GM12878 (cell line): Measurements from ENCODE around the gene PPP1R14B. TPM values are rescaled to one million over a fixed set of nuclear protein-coding genes. Genes with fewer than 3 reads are reported as not detected.

Experiments
- ATF7 ChIP-seq: fragments of 450-650 bp; IDR thresholded peaks from 2 replicates; pipeline ENCODE4 v1.6.1; 2016; ENCODE audit warnings: low read depth, mild to moderate bottlenecking
- BHLHE40 ChIP-seq, 2 experiments: fragments of 450-650 bp in 1 of 2; IDR thresholded peaks; 2 replicates each; pipeline ENCODE4 v1.6.1; 2011 to 2017; ENCODE audit warnings: low read depth in 2 of 2, borderline replicate concordance in 1 of 2, improper control_type of control experiment in 1 of 2, low read length in 1 of 2, mild to moderate bottlenecking in 1 of 2
- BRCA1 ChIP-seq: IDR thresholded peaks from 2 replicates; pipeline ENCODE4 v1.6.1; 2011; ENCODE audit warnings: low read depth, low read length, improper control_type of control experiment
- CBX3 ChIP-seq: fragments of 200-600 bp; sonication (generic); IDR thresholded peaks from 2 replicates; pipeline ENCODE4 v1.6.1; 2016; ENCODE audit warnings: low read depth, borderline replicate concordance
- CREB1 ChIP-seq: IDR thresholded peaks from 2 replicates; pipeline ENCODE4 v1.6.1; 2012; ENCODE audit warnings: low read depth, mild to moderate bottlenecking, inconsistent platforms
- CREM ChIP-seq: IDR thresholded peaks from 2 replicates; pipeline ENCODE4 v1.6.1; 2014; ENCODE audit warnings: antibody characterized with exemption, low read depth
- HDAC6 ChIP-seq: fragments of 200-600 bp; sonication (generic); IDR thresholded peaks from one replicate; pipeline ENCODE4 v1.8.0; 2017; ENCODE audit warnings: antibody characterized with exemption; ENCODE audit not compliant: unreplicated experiment
- HDGF ChIP-seq: fragments of 450-650 bp; IDR thresholded peaks from 2 replicates; pipeline ENCODE4 v1.6.1; 2016; ENCODE audit warnings: antibody characterized with exemption
- LARP7 ChIP-seq: fragments of 450-650 bp; IDR thresholded peaks from 2 replicates; pipeline ENCODE4 v1.6.1; 2017; ENCODE audit warnings: mild to moderate bottlenecking
- MEF2A ChIP-seq: IDR thresholded peaks from 2 replicates; pipeline ENCODE4 v1.6.1; 2011; ENCODE audit warnings: low read depth, mild to moderate bottlenecking, low read length, moderate library complexity; ENCODE audit not compliant: insufficient read depth
- NFYB ChIP-seq: IDR thresholded peaks from 2 replicates; pipeline ENCODE4 v1.6.1; 2011; ENCODE audit warnings: low read depth, mild to moderate bottlenecking, low read length, improper control_type of control experiment, moderate library complexity; ENCODE audit not compliant: insufficient read depth
- NR2C1 ChIP-seq: fragments of 450-650 bp; IDR thresholded peaks from 2 replicates; pipeline ENCODE4 v1.6.1; 2017; ENCODE audit warnings: antibody characterized with exemption, mild to moderate bottlenecking, moderate library complexity
- PAX5 ChIP-seq: IDR thresholded peaks from 2 replicates; pipeline ENCODE4 v1.6.1; 2011; ENCODE audit warnings: low read depth, low read length, borderline replicate concordance
- POLR2AphosphoS5 ChIP-seq: IDR thresholded peaks from 2 replicates; pipeline ENCODE4 v1.6.1; 2011; ENCODE audit warnings: mild to moderate bottlenecking, low read length, inconsistent platforms
- RBBP5 ChIP-seq: fragments of 200-600 bp; sonication (generic); conservative IDR thresholded peaks from 2 replicates; pipeline ENCODE4 v1.6.1; 2016
- RUNX3 ChIP-seq: IDR thresholded peaks from 2 replicates; pipeline ENCODE4 v1.6.1; 2012; ENCODE audit warnings: low read length, inconsistent platforms
- SIN3A ChIP-seq: IDR thresholded peaks from 2 replicates; pipeline ENCODE4 v1.6.1; 2012; ENCODE audit warnings: low read depth, low read length, improper control_type of control experiment
- SP1 ChIP-seq: IDR thresholded peaks from one replicate; pipeline ENCODE4 v1.6.1; 2011; ENCODE audit warnings: low read depth, low read length
- polyA plus RNA-seq, 11 experiments: library from polyadenylated mRNA; depleted of rRNA in 4 of 11; unstranded in 6 of 11; stranded (reverse) in 5 of 11; fragments of >200 nt; fragmentation: Nextera tagmentation in 4 of 11; fragmentation: Illumina TruSeq in 1 of 11; extraction: Ambion mirVana in 4 of 11; extraction: Trizol in 1 of 11; gene quantifications; 1 replicate in 1 of 11; 2 replicates in 10 of 11; pipeline versions ENCODE4 v1.2.1 to v1.2.3, GENCODE V29; 2011 to 2016; ENCODE audit warnings: inconsistent platforms in 2 of 11, missing spikeins in 2 of 11, low read depth in 1 of 11
- total RNA-seq, 4 experiments: library from RNA; depleted of rRNA in 3 of 4; stranded (reverse); fragments of >200 nt in 3 of 4; fragmentation: Illumina TruSeq in 1 of 4; extraction: Trizol in 1 of 4; gene quantifications; 2 replicates each; pipeline versions ENCODE4 v1.2.1 to v1.2.3, GENCODE V29; 2013 to 2021
- TF ChIP-seq, protein P1 (sequence below): fragments of 450-650 bp; IDR thresholded peaks from 2 replicates; pipeline ENCODE4 v1.6.1; 2017; ENCODE audit warnings: borderline replicate concordance
- TF ChIP-seq, protein P2 (sequence below): IDR thresholded peaks from 2 replicates; pipeline ENCODE4 v1.6.1; 2011; ENCODE audit warnings: borderline replicate concordance, low read depth, mild to moderate bottlenecking, moderate library complexity, mixed read lengths, low read length; ENCODE audit not compliant: insufficient read depth; ENCODE audit errors: extremely low read length
- TF ChIP-seq, protein P3 (sequence below): fragments of 450-650 bp; IDR thresholded peaks from 2 replicates; pipeline ENCODE4 v1.6.1; 2017; ENCODE audit warnings: antibody characterized with exemption, mild to moderate bottlenecking, moderate library complexity

PPP1R14B gene
- total and polyA plus RNA-seq, 10 of the 15 experiments (the other 5 are each of a cell fraction or from before 2014, with no cell fraction given), result 8.4 to 283 (median 124) TPM

DNA sequence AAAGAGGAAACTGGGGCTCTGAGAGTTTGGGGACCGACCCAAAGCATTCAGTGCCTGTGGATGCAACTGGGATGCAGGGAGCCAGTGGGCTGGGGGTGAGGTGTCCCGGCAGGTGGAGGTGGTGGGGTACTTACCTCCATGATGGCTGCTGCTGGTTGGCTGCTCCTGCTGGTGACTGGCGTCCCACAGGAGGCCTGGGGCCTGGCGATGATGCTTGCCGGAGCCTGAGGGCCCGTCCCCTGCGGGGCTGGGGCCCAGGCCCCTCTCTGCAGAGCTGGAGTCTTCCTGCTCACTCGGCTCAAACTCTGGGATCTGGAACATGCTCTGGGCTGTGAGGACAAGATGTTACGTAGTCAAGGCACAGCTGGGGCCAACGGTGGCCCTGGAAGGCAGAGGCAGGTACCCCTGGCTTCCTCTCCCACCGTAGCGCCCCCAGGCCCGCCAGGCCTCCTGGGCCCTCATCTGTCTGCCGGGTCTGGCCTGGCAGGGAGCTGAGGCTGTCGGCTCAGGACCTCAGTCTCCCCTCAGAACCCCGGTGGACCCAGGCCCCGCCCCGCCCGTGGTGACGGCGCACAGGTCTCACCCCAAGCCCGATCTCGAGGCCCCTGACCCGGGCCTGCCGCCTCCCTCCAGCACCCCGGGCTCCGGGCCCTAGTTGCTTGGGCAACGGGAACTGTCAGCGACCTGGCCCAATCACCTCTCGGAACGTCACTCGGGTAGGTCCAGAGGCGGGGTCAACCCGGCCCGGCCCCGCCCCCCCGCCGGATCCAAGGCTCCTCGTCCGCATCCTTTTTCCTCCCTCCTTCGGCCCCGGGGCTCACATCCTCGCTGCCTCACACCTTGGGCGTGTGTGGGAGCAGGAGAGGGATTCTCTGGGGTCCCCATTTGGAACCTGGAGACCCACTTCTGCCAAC lies 37.6 kb upstream of the PPP1R14B start, which contains the start of gene BAD (continued):
- peak; percentile 93 for TF ChIP-seq SP1
- TF ChIP-seq, protein P1, sequence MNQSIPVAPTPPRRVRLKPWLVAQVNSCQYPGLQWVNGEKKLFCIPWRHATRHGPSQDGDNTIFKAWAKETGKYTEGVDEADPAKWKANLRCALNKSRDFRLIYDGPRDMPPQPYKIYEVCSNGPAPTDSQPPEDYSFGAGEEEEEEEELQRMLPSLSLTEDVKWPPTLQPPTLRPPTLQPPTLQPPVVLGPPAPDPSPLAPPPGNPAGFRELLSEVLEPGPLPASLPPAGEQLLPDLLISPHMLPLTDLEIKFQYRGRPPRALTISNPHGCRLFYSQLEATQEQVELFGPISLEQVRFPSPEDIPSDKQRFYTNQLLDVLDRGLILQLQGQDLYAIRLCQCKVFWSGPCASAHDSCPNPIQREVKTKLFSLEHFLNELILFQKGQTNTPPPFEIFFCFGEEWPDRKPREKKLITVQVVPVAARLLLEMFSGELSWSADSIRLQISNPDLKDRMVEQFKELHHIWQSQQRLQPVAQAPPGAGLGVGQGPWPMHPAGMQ, result no peak
- no peak for TF ChIP-seq CBX3
- TF ChIP-seq SIN3A, result peak; percentile 60; the same call in 1 of the 2 replicates
- no peak for TF ChIP-seq RBBP5
- TF ChIP-seq, protein P2, sequence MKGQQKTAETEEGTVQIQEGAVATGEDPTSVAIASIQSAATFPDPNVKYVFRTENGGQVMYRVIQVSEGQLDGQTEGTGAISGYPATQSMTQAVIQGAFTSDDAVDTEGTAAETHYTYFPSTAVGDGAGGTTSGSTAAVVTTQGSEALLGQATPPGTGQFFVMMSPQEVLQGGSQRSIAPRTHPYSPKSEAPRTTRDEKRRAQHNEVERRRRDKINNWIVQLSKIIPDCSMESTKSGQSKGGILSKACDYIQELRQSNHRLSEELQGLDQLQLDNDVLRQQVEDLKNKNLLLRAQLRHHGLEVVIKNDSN, result no peak
- 0 out of 2 replicates have a peak, but pooled peaks have one; percentile 33 for TF ChIP-seq ATF7
- TF ChIP-seq NFYB, result peak; percentile 56; the same call in 1 of the 2 replicates
- peak; percentile 70; the same call in 1 of the 2 replicates for TF ChIP-seq LARP7
- peak; percentile 85 for TF ChIP-seq CREM
- no peak for TF ChIP-seq HDAC6
- peak; percentile 91 for TF ChIP-seq CREB1
- no peak for TF ChIP-seq RUNX3
- TF ChIP-seq BRCA1, result no peak
- no peak for TF ChIP-seq MEF2A
- TF ChIP-seq BHLHE40 (IDR thresholded peaks at IDR 0.05; ENCODE audit: borderline replicate concordance in 1 of 2, low read depth in 2 of 2, low read length in 1 of 2), result peak; percentile 14 to 30; a peak in 1 of 4 replicates
- TF ChIP-seq, protein P3, sequence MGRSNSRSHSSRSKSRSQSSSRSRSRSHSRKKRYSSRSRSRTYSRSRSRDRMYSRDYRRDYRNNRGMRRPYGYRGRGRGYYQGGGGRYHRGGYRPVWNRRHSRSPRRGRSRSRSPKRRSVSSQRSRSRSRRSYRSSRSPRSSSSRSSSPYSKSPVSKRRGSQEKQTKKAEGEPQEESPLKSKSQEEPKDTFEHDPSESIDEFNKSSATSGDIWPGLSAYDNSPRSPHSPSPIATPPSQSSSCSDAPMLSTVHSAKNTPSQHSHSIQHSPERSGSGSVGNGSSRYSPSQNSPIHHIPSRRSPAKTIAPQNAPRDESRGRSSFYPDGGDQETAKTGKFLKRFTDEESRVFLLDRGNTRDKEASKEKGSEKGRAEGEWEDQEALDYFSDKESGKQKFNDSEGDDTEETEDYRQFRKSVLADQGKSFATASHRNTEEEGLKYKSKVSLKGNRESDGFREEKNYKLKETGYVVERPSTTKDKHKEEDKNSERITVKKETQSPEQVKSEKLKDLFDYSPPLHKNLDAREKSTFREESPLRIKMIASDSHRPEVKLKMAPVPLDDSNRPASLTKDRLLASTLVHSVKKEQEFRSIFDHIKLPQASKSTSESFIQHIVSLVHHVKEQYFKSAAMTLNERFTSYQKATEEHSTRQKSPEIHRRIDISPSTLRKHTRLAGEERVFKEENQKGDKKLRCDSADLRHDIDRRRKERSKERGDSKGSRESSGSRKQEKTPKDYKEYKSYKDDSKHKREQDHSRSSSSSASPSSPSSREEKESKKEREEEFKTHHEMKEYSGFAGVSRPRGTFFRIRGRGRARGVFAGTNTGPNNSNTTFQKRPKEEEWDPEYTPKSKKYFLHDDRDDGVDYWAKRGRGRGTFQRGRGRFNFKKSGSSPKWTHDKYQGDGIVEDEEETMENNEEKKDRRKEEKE, result no peak
- 0 out of 2 replicates have a peak, but pooled peaks have one; percentile 21 for TF ChIP-seq HDGF
- TF ChIP-seq NR2C1, result peak; percentile 52
- TF ChIP-seq POLR2AphosphoS5, result no peak
- TF ChIP-seq PAX5, result 0 out of 2 replicates have a peak, but pooled peaks have one; percentile 5
